ENCODE data around the gene CHRND.

CHRND gene

GRCh38 chr2:232504438-232504837 is 21.5 kb upstream of the CHRND start:
- DNase-seq, result no peak

- no peak for DNase-seq
Observed at GRCh38 chr2:232505856-232506255, 20.1 kb upstream of the CHRND start.

- DNase-seq, result no peak
Observed at GRCh38 chr2:232506709-232507108, 19.3 kb upstream of the CHRND start.

GRCh38 chr2:232508251-232508650 is 17.7 kb upstream of the CHRND start:
- DNase-seq, result no peak

GRCh38 chr2:232511336-232511890 is 14.5 kb upstream of the CHRND start:
- DNase-seq, result no peak

GRCh38 chr2:232512602-232513001 is 13.4 kb upstream of the CHRND start:
- DNase-seq, result no peak

- no peak for DNase-seq
Observed at GRCh38 chr2:232513353-232513752, 12.6 kb upstream of the CHRND start.

- no peak for DNase-seq
Observed at GRCh38 chr2:232515639-232516038, 10.3 kb upstream of the CHRND start.

GRCh38 chr2:232516551-232516950 is 9.4 kb upstream of the CHRND start:
- DNase-seq, result no peak

GRCh38 chr2:232518844-232519243 is 7.1 kb upstream of the CHRND start:
- no peak for DNase-seq

- DNase-seq, result no peak
Observed at GRCh38 chr2:232519581-232520438, 6.2 kb upstream of the CHRND start, which contains the start of gene PRSS56. Gene PRSS56, plus strand, starts transcription at chr2:232520388. Its CDS starts 211 bp downstream, at chr2:232520599.

- no peak for DNase-seq
Observed at GRCh38 chr2:232520489-232520888, 5.5 kb upstream of the CHRND start.

GRCh38 chr2:232521098-232521497 is 4.9 kb upstream of the CHRND start:
- no peak for DNase-seq

GRCh38 chr2:232521959-232522622 is 3.9 kb upstream of the CHRND start:
- DNase-seq, result peak; percentile 74

- DNase-seq, result no peak
Observed at GRCh38 chr2:232522623-232523401, 3.1 kb upstream of the CHRND start.

- no peak for DNase-seq
Observed at GRCh38 chr2:232523402-232523681, 2.6 kb upstream of the CHRND start.

- DNase-seq, result no peak
Observed at GRCh38 chr2:232523682-232524597, 2.0 kb upstream of the CHRND start.

GRCh38 chr2:232524771-232525170 is 1.2 kb upstream of the CHRND start:
- DNase-seq, result no peak

GRCh38 chr2:232525199-232525598 is 761 bp upstream of the CHRND start:
- no peak for DNase-seq

GRCh38 chr2:232526372-232526941 is 497 bp downstream of the CHRND start:
- DNase-seq, result no peak

GRCh38 chr2:232527905-232528470 is 2.0 kb downstream of the CHRND start:
- DNase-seq, result no peak

Measured in T-helper 9 cell (primary cell).